Naive thymus-derived CD4-positive, alpha-beta T cell (primary cell): ENCODE data around the gene WRAP73. TPM values are rescaled to one million over a fixed set of nuclear protein-coding genes. Genes with fewer than 3 reads are reported as not detected.
A peak's percentile ranks its signal among the peaks of the same experiment; 100 is the strongest.

Source experiments
- ATAC-seq: fragments of 150-1000 bp; cut with Tn5 transposase; 2 replicates; pipeline ENCODE4 v1.10.0; 2021; ENCODE audit warnings: mild to moderate bottlenecking, moderate library complexity
- CTCF ChIA-PET: fragments of 350-600 bp; sonication (Branson Sonifier 250); formaldehyde crosslinking; loops from one replicate; lab custom pipeline; 2021; ENCODE audit warnings: antibody characterized with exemption; lab: Charles Lee
- POLR2A ChIA-PET: fragments of 350-600 bp; sonication (Branson Sonifier 250); formaldehyde crosslinking; loops from one replicate; lab custom pipeline; 2021; ENCODE audit warnings: antibody characterized with exemption, inconsistent platforms; lab: Charles Lee
- DNase-seq, 9 donors: peaks; one replicate each; pipeline versions ENCODE4 v3.0.0 to v3.0.0-alpha.2; 2020 to 2022; ENCODE audit warnings: mixed read lengths in 1 of 9
- H3K27ac ChIP-seq: one replicate; pipeline ENCODE4 v1.7.0; 2013; ENCODE audit warnings: mild to moderate bottlenecking, low read depth, low read length, moderate library complexity
- H3K27me3 ChIP-seq, 2 donors: one replicate each; pipeline ENCODE4 v1.7.0; 2013; ENCODE audit warnings: low read length in 2 of 2, mild to moderate bottlenecking in 2 of 2, moderate library complexity in 2 of 2; ENCODE audit not compliant: control insufficient read depth in 2 of 2, insufficient read depth in 2 of 2
- H3K36me3 ChIP-seq, 3 experiments: 1 replicate in 2 of 3; 2 replicates in 1 of 3; pipeline ENCODE4 v1.7.0; 2013; ENCODE audit warnings: low read length in 3 of 3, mild to moderate bottlenecking in 3 of 3, moderate library complexity in 1 of 3; ENCODE audit not compliant: insufficient read depth in 3 of 3, control insufficient read depth in 2 of 3
- H3K4me1 ChIP-seq, 2 donors: one replicate each; pipeline ENCODE4 v1.7.0; 2013; ENCODE audit warnings: low read length in 2 of 2, mild to moderate bottlenecking in 2 of 2, moderate library complexity in 1 of 2; ENCODE audit not compliant: control insufficient read depth in 2 of 2, insufficient read depth in 2 of 2
- H3K4me3 ChIP-seq: 2 replicates; pipeline ENCODE4 v1.7.0; 2013; ENCODE audit warnings: mild to moderate bottlenecking, low read length
- H3K9me3 ChIP-seq, 3 experiments: 1 replicate in 2 of 3; 2 replicates in 1 of 3; pipeline ENCODE4 v1.7.0; 2013; ENCODE audit warnings: low read length in 3 of 3; ENCODE audit not compliant: control insufficient read depth in 2 of 3
- H3K27ac Mint-ChIP-seq, 9 donors: one replicate each; pipeline ENCODE4 v1.8.0; 2020 to 2022; ENCODE audit warnings: mixed read lengths in 9 of 9, mild to moderate bottlenecking in 8 of 9, moderate library complexity in 5 of 9, inconsistent platforms in 2 of 9
- H3K27me3 Mint-ChIP-seq, 5 donors: one replicate each; pipeline ENCODE4 v1.8.0; 2021 to 2022; ENCODE audit warnings: mixed read lengths in 5 of 5, mild to moderate bottlenecking in 1 of 5
- H3K36me3 Mint-ChIP-seq, 5 donors: one replicate each; pipeline ENCODE4 v1.8.0; 2020 to 2022; ENCODE audit warnings: mixed read lengths in 5 of 5, mild to moderate bottlenecking in 3 of 5, inconsistent platforms in 1 of 5
- H3K4me1 Mint-ChIP-seq, 7 donors: one replicate each; pipeline ENCODE4 v1.8.0; 2020 to 2022; ENCODE audit warnings: mixed read lengths in 7 of 7, mild to moderate bottlenecking in 3 of 7, inconsistent platforms in 1 of 7
- H3K4me3 Mint-ChIP-seq, 10 donors: one replicate each; pipeline ENCODE4 v1.8.0; 2020 to 2022; ENCODE audit warnings: mild to moderate bottlenecking in 10 of 10, mixed read lengths in 10 of 10, moderate library complexity in 6 of 10, inconsistent platforms in 2 of 10
- H3K9me3 Mint-ChIP-seq, 11 donors: one replicate each; pipeline ENCODE4 v1.8.0; 2020 to 2022; ENCODE audit warnings: mixed read lengths in 11 of 11, mild to moderate bottlenecking in 4 of 11, inconsistent platforms in 1 of 11, moderate library complexity in 1 of 11
- intact Hi-C, 2 donors: fragments of 100-400 bp; cut with micrococcal nuclease; formaldehyde crosslinking; loops; one replicate each; pipeline ENCODE4 v1.15.1; 2023
- polyA plus RNA-seq, 2 donors: library from polyadenylated mRNA; unstranded; fragments of 300-500 nt; fragmentation: Illumina TruSeq; gene quantifications; one replicate each; pipeline ENCODE4 v1.2.3, GENCODE V29; 2021
- total RNA-seq, 6 experiments: library from RNA in 5 of 6; stranded (reverse) in 5 of 6; gene quantifications; 1 replicate in 5 of 6; 2 replicates in 1 of 6; pipeline ENCODE4 v1.2.3 and lab custom pipeline; 2021 to 2026

Gene WRAP73
- total and polyA plus RNA-seq, 7 experiments from 2014 or later: 25.5 to 42.0 (median 36.3) TPM

- Histone ChIP-seq H3K27me3 (no peaks in the 10 kb centered on the region), H3K27ac (no peak overlapping the region), H3K4me3 (no peak overlapping the region), H3K36me3 (no peaks in the 10 kb centered on the region), H3K9me3 (no peaks in the 10 kb centered on the region), H3K4me1 (no peaks in the 10 kb centered on the region)
- Mint-ChIP-seq H3K4me1 (peaks cover 0 to 11% (median 0%) of the 10 kb centered on the region in 7 donors), H3K9me3 (no peaks in the 10 kb centered on the region), H3K36me3 (peaks cover 0 to 1% (median 0%) of the 10 kb centered on the region in 5 donors), H3K4me3 (peak overlapping the region in 7 of 10 donors; percentile 34 to 67 (median 54)), H3K27ac (no peak overlapping the region), H3K27me3 (peaks cover 0 to 19% (median 4%) of the 10 kb centered on the region in 5 donors)
- POLR2A ChIA-PET: no interaction called here
- ATAC-seq (peak; percentile 73), DNase-seq (peak in 6 of 9 donors; percentile 20 to 37 (median 30))
- CTCF ChIA-PET: interaction anchor here (1.2 to 1.7 kb wide), 3 partner anchors 25 to 32 kb away, joined by 6 read pairs; no protein-coding TSS in a partner anchor
- intact Hi-C loops: loop anchor here in 1 of 2 donors (1.0 kb wide), 1 partner anchor 29 kb away; no protein-coding TSS in a partner anchor
These were observed 45.7 kb upstream of the WRAP73 start for GRCh38 chr1:3695326-3696217.

GRCh38 chr1:3693321-3693720 is 43.4 kb upstream of the WRAP73 start:
- Histone ChIP-seq H3K27me3 (no peaks in the 10 kb centered on the region), H3K4me1 (no peaks in the 10 kb centered on the region), H3K27ac (no peak overlapping the region), H3K36me3 (no peaks in the 10 kb centered on the region), H3K4me3 (no peak overlapping the region), H3K9me3 (no peaks in the 10 kb centered on the region)
- no peak overlapping the region for H3K4me3 Mint-ChIP-seq
- intact Hi-C loops: no loop called here
- DNase-seq: no peak
- H3K9me3 Mint-ChIP-seq: no peaks in the 10 kb centered on the region
- CTCF ChIA-PET: no interaction called here
- peaks cover 0 to 16% (median 4%) of the 10 kb centered on the region in 5 donors for H3K27me3 Mint-ChIP-seq
- H3K4me1 Mint-ChIP-seq: peaks cover 0 to 11% (median 0%) of the 10 kb centered on the region in 7 donors
- H3K36me3 Mint-ChIP-seq: peaks cover 0 to 1% (median 0%) of the 10 kb centered on the region in 5 donors
- no peak for ATAC-seq
- H3K27ac Mint-ChIP-seq: no peak overlapping the region
- POLR2A ChIA-PET: no interaction called here

GRCh38 chr1:3692598-3692997 is 42.7 kb upstream of the WRAP73 start:
- CTCF ChIA-PET: no interaction called here
- no peak for DNase-seq
- H3K36me3 ChIP-seq: no peaks in the 10 kb centered on the region
- POLR2A ChIA-PET: no interaction called here
- H3K27ac ChIP-seq: no peak overlapping the region
- no peak overlapping the region for H3K4me3 ChIP-seq
- H3K4me1 ChIP-seq: no peaks in the 10 kb centered on the region
- Mint-ChIP-seq H3K27ac (no peak overlapping the region), H3K9me3 (no peaks in the 10 kb centered on the region), H3K36me3 (peaks cover 0 to 1% (median 0%) of the 10 kb centered on the region in 5 donors), H3K27me3 (peaks cover 0 to 13% (median 4%) of the 10 kb centered on the region in 5 donors), H3K4me1 (peaks cover 0 to 11% (median 0%) of the 10 kb centered on the region in 7 donors), H3K4me3 (no peak overlapping the region)
- no peak for ATAC-seq
- H3K9me3 ChIP-seq: no peaks in the 10 kb centered on the region
- intact Hi-C loops: no loop called here
- H3K27me3 ChIP-seq: no peaks in the 10 kb centered on the region

- DNase-seq (no peak), ATAC-seq (no peak)
- Mint-ChIP-seq H3K9me3 (no peaks in the 10 kb centered on the region), H3K27me3 (peaks cover 0 to 10% (median 4%) of the 10 kb centered on the region in 5 donors), H3K36me3 (peaks cover 0 to 1% (median 0%) of the 10 kb centered on the region in 5 donors), H3K4me3 (peak overlapping the region in 1 of 10 donors; percentile 56), H3K27ac (peak overlapping the region in 1 of 9 donors; percentile 38), H3K4me1 (peaks cover 0 to 11% (median 0%) of the 10 kb centered on the region in 7 donors)
- Histone ChIP-seq H3K27ac (no peak overlapping the region), H3K27me3 (no peaks in the 10 kb centered on the region), H3K9me3 (no peaks in the 10 kb centered on the region), H3K4me3 (no peak overlapping the region), H3K36me3 (no peaks in the 10 kb centered on the region), H3K4me1 (no peaks in the 10 kb centered on the region)
- intact Hi-C loops: no loop called here
- ChIA-PET CTCF (no interaction called here), POLR2A (no interaction called here)
These were observed 41.7 kb upstream of the WRAP73 start for GRCh38 chr1:3691421-3692204.

- intact Hi-C loops: no loop called here
- Mint-ChIP-seq H3K27ac (no peak overlapping the region), H3K9me3 (no peaks in the 10 kb centered on the region), H3K4me1 (peaks cover 0 to 2% (median 0%) of the 10 kb centered on the region in 7 donors), H3K36me3 (peaks cover 0 to 1% (median 0%) of the 10 kb centered on the region in 5 donors), H3K4me3 (no peak overlapping the region), H3K27me3 (peaks cover 0 to under 1% (median 0%) of the 10 kb centered on the region in 5 donors)
- ATAC-seq (no peak), DNase-seq (no peak)
- Histone ChIP-seq H3K4me3 (no peak overlapping the region), H3K4me1 (no peaks in the 10 kb centered on the region), H3K27me3 (no peaks in the 10 kb centered on the region), H3K27ac (no peak overlapping the region), H3K9me3 (no peaks in the 10 kb centered on the region), H3K36me3 (no peaks in the 10 kb centered on the region)
- POLR2A ChIA-PET: no interaction called here
- CTCF ChIA-PET: no interaction called here
These were observed 40.6 kb upstream of the WRAP73 start for GRCh38 chr1:3690282-3691065.

- H3K27me3 Mint-ChIP-seq: no peaks in the 10 kb centered on the region
- intact Hi-C loops: no loop called here
- H3K27ac Mint-ChIP-seq: no peak overlapping the region
- CTCF ChIA-PET: no interaction called here
- Histone ChIP-seq H3K9me3 (no peaks in the 10 kb centered on the region), H3K27me3 (no peaks in the 10 kb centered on the region), H3K36me3 (no peaks in the 10 kb centered on the region), H3K4me3 (no peak overlapping the region), H3K4me1 (no peaks in the 10 kb centered on the region), H3K27ac (no peak overlapping the region)
- no peaks in the 10 kb centered on the region for H3K9me3 Mint-ChIP-seq
- DNase-seq: no peak
- no peaks in the 10 kb centered on the region for H3K4me1 Mint-ChIP-seq
- peaks cover 0 to 1% (median 0%) of the 10 kb centered on the region in 5 donors for H3K36me3 Mint-ChIP-seq
- ATAC-seq: no peak
- POLR2A ChIA-PET: no interaction called here
- H3K4me3 Mint-ChIP-seq: no peak overlapping the region
These were observed 39.3 kb upstream of the WRAP73 start for GRCh38 chr1:3689138-3689750.
